GM19463 (cell line): Measurements from ENCODE around the gene CFAP54.
"Not testable (repeated sequence)": the region's sequence is repeated elsewhere in the genome, so short reads cannot be mapped to it uniquely, and the experiment has no call there.

ENCODE experiments used
- ATAC-seq: cut with Tn5 transposase; IDR thresholded peaks from one replicate; pipeline ENCODE4 v1.9.1; 2021; ENCODE audit warnings: mild to moderate bottlenecking, moderate library complexity; ENCODE audit not compliant: unreplicated experiment

Gene CFAP54

DNA sequence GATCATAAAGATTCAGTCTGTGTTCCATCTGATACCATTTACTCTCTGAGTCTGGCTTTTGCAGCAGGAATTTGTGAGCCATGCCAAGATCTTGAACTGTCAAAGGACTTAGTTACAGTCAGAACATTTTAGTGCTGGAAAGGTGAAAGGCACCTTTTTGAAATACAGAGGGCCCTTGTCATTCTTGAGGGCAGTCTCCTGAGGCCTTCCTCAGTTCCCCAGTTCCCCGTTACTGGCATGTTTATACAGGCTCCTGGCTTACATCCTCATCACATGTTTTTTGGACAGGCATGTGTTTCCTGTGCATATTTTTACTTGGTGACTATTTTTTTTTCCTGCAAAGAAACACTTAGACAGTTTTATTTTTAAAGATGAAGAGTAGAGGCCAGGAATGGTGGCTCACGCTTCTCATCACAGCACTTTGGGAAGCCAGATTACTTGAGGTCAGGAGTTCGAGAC lies 21.0 kb downstream of the CFAP54 start:
- no peak for ATAC-seq

DNA sequence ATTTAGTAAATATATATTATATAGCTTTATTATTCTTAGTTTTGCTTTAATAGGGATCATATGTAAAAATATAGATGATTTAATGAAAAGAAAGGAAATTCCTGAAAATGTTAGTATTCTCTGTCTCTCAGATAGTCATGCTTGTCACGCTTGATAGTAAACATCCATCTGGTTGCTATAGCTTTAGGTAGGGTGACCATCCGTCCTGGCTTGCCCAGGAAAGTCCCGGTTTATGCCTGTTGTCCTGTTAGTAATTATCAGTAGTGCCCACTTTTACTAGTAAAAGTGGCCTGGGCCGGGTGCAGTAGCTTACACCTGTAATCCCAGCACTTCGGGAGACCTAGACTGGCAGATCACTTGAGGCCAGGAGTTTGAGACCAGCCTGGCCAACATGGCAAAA lies 23.8 kb downstream of the CFAP54 start:
- no peak for ATAC-seq

DNA sequence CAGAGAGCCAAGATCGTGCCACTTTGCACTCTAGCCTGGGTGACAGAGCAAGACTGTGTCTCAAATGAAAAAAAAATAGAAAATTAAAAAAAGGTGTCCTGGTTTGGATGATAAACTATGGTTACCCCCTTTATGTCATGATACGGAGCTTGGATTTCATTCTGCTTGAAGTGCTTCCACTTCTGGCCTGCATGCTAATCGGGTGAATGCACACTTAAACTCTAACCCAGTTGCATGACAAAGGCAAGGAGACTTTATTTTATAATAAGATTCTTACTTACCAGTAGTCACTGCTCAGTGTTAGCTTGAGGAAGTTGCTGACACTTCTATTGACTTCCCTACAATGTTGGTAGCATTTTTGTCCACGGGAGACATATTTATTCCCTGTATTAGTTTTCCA lies 24.3 kb downstream of the CFAP54 start:
- ATAC-seq: no peak

DNA sequence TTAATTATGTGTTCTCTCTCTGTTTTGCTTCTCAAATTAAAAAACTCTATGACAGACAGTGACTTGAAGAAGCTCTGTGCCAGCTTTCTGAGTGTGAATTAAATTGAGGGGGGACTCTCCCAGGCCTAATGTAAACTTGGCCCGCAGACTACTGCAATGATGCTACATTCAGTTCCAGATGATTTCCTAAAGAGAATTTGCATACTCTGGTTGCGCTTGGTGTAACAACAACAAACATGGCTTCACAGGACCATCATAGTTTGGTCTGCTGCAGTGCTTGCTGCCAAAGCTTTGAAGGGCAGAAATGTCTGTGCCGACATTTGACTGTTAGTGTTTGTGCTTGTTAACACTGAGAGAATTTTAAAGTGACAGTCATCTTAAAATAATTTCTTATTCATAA lies 25.0 kb downstream of the CFAP54 start:
- peak; percentile 71 for ATAC-seq

GRCh38 chr12:96516472-96517430 lies 27.4 kb downstream of the CFAP54 start:
- peak; percentile 46 for ATAC-seq

GRCh38 chr12:96520767-96521166 lies 31.4 kb downstream of the CFAP54 start:
- no peak for ATAC-seq

GRCh38 chr12:96521895-96522682 lies 32.7 kb downstream of the CFAP54 start:
- no peak for ATAC-seq

- no peak for ATAC-seq
Observed at GRCh38 chr12:96522690-96523089, 33.3 kb downstream of the CFAP54 start.

DNA sequence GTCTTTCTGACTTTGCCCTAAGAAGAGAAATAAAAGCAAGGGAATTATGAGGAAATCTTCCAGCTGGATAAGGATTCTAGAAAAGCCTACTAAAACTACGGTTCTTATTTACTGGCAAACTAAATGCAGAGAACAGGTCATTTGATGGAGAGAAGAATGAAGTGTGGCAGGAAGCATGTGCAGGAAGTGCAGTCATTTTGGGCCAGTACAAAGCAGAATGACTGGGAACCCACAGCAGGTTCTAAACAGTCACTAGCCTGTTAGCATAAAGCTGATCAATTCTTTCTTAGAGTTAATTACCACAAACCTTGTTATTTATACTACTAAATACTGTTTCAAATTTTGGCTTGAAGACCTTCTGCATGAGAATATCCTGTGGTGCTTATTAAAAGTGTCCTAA lies 36.7 kb downstream of the CFAP54 start:
- ATAC-seq: no peak

DNA sequence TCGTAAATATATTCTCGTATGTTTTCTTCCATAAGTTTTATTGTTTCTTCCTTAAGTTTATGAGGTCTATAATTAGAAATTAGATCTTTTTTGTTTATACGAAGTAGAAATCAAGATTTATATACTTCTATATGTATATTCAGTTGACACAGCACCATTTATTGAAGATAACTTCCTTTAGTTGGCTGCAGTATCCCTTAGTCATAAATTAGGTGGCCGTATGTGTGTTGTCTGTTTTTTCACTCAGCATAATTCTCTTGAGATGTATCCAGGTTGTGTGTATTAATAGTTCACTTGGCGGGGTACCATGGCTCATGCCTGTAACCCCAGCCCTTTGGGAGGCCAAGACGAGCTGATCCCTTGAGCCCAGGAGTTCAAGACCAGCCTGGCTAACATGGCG lies 40.5 kb downstream of the CFAP54 start:
- ATAC-seq: no peak

- no peak for ATAC-seq
Observed at GRCh38 chr12:96534339-96534738, 45.0 kb downstream of the CFAP54 start.

GRCh38 chr12:96548384-96548783 lies 59.0 kb downstream of the CFAP54 start:
- no peak for ATAC-seq

DNA sequence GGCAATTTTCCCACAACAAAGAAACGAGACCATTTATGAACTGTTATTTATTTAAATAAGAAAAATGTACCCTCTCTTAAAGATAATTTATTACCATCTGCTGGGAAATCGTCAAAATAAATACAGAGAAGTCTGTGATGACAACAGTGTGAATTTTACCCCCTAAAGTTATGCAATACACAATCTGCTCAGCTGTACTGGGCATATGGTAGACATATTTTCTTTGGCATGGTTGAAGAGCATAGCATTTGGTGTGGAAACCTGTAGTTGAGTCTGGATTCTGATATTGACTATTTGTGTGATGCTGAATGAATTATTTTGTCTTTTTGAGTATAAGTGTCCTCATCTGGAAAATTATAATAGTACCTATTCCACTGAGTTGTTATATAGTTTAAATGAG lies 60.0 kb downstream of the CFAP54 start:
- no peak for ATAC-seq

DNA sequence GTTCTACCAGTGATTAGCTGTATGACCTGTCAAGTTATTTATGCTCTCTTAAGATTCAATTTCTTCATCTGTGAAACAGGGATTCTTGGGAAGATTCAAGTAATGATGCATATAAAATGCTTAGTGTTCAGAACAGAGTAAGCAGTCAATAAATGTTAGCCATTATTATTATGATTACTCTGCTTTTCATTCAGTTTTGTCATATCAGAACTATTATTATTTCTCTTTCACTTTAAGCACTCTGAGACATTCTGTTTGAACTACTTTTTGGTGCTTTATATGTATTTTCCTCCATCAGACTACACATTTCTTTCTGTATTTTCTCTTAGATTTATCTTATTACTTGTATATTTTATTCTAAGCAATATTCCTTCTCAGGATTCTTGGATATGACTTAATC lies 81.2 kb downstream of the CFAP54 start:
- peak; percentile 11 for ATAC-seq

- peak; percentile 85 for ATAC-seq
Observed at GRCh38 chr12:96571101-96571862, 81.9 kb downstream of the CFAP54 start.

GRCh38 chr12:96578526-96579125 lies 89.2 kb downstream of the CFAP54 start:
- peak; percentile 96 for ATAC-seq

- ATAC-seq: no peak
Observed at GRCh38 chr12:96585977-96586376, 96.6 kb downstream of the CFAP54 start.

DNA sequence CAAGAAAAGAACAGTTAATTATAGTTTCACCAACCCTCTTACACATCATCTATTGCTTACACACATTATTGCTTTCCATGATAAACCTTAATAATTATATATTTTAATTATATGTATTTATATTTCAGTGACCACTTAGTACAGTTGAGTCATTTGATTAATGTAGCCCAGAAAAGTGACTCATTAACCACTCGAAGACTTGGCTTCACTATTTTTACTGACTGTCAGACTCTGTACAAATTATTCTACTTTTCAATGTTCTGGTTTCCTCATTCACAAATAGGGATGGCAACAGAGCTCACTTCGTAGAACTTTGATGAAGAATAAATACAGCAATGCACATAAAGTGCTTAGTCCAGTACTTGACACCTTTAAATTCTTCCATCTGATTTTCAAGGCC lies 98.3 kb downstream of the CFAP54 start:
- no peak for ATAC-seq

- ATAC-seq: no peak
Observed at GRCh38 chr12:96590970-96591369, 101.6 kb downstream of the CFAP54 start.

GRCh38 chr12:96604374-96604773 lies 115.0 kb downstream of the CFAP54 start:
- ATAC-seq: not testable (repeated sequence)

DNA sequence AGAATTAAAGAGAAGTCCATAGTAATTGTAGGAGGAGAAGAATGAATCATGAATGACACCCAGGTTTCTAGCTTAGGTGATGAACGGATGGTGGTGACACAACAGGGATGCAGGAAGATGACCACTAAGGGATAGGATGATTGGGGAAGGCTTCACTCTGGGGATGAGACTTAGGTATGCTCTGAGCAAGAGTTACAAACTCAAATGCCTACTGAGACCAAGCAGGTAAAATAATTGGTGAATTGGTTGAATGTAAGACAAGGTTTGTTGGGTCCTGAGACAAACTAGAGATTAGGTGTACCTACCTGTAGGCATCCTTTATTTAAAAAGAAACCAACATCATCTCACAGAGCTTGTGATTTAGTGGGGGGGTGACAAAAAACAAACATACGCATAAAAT lies 116.3 kb downstream of the CFAP54 start:
- ATAC-seq: no peak
